Tongue (tissue), 2 donors: Measurements from ENCODE around the gene SH3RF2. TPM values are rescaled to one million over a fixed set of nuclear protein-coding genes. Genes with fewer than 3 reads are reported as not detected.
"Not testable (repeated sequence)": the region's sequence is repeated elsewhere in the genome, so short reads cannot be mapped to it uniquely, and the experiment has no call there.

Experiments
- DNase-seq: peaks from one replicate; pipeline ENCODE4 v3.0.0-alpha.2; 2015
- total RNA-seq: library from RNA; depleted of rRNA; stranded (reverse); fragments of >200 nt; gene quantifications from one replicate; pipeline ENCODE4 v1.2.3, GENCODE V29; 2014

SH3RF2 gene
- total RNA-seq, 1 donor from 2014 or later = 14.3 TPM

DNA sequence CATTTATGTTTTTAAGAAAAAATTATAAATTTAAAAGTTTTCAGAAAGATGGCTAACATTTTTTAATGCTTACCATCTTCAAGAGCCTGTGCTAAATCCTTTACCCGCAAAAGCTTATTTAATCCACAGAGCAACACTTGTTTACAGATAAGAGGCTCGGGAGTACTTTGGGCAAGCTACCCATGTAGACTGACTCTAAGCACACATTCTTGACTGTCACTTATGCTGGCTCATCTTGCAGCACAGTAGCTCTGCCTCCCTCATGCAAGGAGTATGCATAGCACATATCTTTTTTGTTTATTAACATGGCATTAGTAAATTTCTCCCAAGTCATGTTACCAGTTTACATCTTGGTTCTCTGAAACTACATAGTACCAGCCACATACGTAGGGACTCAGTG lies 14.7 kb downstream of the SH3RF2 start:
- no peak for DNase-seq

- no peak for DNase-seq
Measured at GRCh38 chr5:145953202-145953601, 16.8 kb downstream of the SH3RF2 start.

- not testable (repeated sequence) for DNase-seq
Measured at GRCh38 chr5:145954140-145954539, 17.8 kb downstream of the SH3RF2 start.

GRCh38 chr5:145957388-145957787 lies 21.0 kb downstream of the SH3RF2 start:
- DNase-seq = no peak

GRCh38 chr5:145958436-145958835 lies 22.1 kb downstream of the SH3RF2 start:
- DNase-seq = no peak

DNA sequence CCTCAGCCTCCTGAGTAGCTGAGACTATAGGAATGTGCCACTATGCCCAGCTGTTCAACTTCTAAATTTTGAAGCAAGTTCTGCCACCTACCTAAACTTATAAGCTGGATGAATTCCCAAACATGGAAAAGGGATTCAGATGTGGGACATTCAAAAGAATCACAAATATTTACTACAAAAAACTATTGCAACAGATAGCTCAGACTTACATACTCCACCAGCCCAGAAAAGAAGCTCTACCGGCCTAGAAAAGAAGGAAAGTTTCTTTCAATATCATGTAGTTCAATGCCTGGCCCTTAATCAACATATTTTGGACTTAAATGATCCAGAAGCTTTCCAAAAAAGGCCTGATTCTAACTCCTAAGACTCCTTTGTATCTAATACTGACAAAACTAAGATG lies 23.8 kb downstream of the SH3RF2 start:
- no peak for DNase-seq

DNA sequence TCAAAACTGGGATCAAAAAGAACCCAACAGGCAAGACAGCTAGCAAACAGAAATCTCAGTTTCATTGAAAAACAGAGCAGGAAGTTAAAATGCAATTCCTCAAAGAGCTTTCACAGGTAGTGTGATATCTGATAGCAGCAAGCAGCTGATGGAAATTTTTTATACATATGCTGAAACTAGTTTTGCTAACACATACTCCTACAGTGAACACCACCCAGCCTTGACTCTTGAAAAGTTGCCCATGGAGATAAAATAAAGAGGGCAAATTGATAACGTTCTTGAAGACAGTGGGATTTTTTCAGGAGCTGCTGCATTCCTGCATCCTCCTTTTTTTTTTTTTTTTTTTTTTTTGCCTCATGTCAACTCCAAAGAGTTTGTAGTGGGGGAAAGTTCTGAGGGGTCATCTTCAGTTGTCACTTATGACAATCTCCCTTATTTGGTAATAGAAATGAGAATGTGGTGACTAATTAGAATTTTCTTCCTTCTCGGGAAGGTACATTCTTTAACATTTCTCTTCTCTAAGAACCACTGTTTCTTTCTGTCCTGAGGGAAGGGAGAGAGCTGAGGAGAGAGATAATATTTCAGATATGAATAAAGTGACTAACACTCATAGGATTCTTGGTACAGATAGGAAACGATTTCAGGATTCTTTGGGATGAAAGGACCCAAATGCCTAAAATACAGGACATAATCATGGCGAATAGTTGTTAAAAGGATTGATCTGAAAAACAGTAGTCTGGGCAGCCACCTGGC lies 24.6 kb downstream of the SH3RF2 start:
- no peak for DNase-seq

GRCh38 chr5:145962001-145962400 lies 25.6 kb downstream of the SH3RF2 start:
- DNase-seq = no peak

- not testable (repeated sequence) for DNase-seq
Measured at GRCh38 chr5:145964008-145964407, 27.6 kb downstream of the SH3RF2 start.

DNA sequence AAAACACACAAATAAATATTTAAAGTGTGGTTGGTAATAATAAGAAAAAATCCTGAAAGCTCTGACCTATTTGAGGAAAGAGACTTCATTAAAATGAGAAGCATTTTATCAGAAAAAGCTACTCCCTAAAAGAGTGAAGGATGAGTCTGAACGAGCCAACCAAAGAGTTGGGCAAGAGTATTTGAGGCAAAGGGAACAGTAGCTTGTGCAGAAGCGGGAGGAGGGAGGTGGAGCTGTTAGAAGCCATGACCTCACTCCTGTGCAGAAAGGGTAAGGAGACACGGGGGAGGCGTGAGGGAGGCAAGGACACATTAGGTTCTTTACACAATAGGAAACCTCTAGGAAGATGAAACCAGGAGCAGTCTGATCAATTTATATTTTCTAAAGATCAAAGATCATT lies 29.4 kb downstream of the SH3RF2 start:
- no peak for DNase-seq

- DNase-seq = no peak
Measured at GRCh38 chr5:145967296-145967695, 30.9 kb downstream of the SH3RF2 start.

- DNase-seq = no peak
Measured at GRCh38 chr5:145968970-145969713, 32.8 kb downstream of the SH3RF2 start.

DNA sequence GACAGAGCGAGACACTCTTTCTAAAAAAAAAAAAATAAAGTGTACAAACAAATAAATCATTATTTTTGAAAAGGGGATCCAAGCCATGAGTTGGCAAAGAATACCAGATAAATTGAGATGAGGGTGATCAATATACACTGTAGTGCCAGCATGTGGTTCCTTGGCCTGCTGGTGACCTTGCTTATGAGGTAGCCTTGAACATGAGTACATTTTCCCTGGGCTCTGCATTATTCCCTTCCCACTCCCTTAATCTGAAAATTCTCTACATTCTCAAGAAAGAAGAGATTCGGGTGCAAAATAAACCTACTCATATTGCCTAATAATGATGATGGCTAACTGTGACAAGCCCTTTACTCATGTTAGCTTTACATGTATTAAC lies 33.3 kb downstream of the SH3RF2 start:
- no peak for DNase-seq

DNA sequence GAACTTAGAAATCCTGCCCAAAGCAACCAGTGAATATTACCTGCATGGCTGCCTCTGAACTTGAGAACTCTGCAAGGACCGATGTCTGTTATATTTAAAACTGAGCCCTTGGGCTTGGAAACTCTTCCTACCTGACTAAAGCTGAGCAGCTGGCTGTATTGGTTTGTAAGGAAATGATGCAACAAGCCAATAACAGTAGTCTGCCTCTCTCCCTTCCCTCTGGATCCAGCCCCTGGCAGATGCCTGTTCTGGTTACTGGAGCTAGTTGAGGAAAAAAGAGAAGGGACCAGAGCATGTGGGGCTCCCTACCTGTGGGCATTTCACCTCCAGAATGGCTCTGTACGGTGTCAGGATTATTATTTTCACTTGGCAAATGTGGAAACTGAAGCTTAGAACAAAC lies 34.7 kb downstream of the SH3RF2 start:
- DNase-seq = no peak

DNA sequence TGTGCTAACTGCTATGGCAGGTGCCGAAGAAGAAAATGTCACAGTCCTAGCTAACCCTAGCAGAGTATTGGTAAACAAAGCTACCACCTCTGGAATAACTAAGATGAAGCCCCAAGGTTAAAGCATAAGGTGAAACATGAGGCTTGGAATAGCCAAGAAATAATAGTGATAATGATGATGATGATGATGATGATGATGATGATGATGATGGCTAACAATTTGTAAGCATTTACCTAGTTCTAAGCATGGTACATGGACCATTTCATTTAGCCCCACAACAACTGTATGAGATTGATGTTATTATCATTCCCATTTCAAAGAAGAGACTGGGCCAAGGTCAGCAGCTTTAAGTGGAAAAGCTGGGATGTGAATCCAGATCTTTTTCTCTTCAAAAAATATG lies 35.3 kb downstream of the SH3RF2 start:
- no peak for DNase-seq

GRCh38 chr5:145975001-145975360 lies 38.6 kb downstream of the SH3RF2 start:
- DNase-seq = no peak

GRCh38 chr5:145975361-145976066 lies 39.1 kb downstream of the SH3RF2 start:
- peak; percentile 22 for DNase-seq

- DNase-seq = no peak
Measured at GRCh38 chr5:145976431-145977155, 40.2 kb downstream of the SH3RF2 start.

- DNase-seq = no peak
Measured at GRCh38 chr5:145978171-145978570, 41.8 kb downstream of the SH3RF2 start.

GRCh38 chr5:145978708-145979107 lies 42.3 kb downstream of the SH3RF2 start:
- DNase-seq = peak; percentile 11

GRCh38 chr5:145979270-145980223 lies 43.2 kb downstream of the SH3RF2 start:
- DNase-seq = no peak
